ENCODE results near the gene ANKRD33.

ANKRD33 gene

GRCh38 chr12:51887476-51888315, at the start of gene ANKRD33:
Gene ANKRD33, plus strand, starts transcription at chr12:51888103. Its CDS starts 84 bp downstream, at chr12:51888187.
- Mint-ChIP-seq H3K36me3 (ENCODE audit: low read depth) (no peaks in the 10 kb centered on the region), H3K27me3 (peaks cover under 1% of the 10 kb centered on the region), H3K4me1 (peaks cover 17% of the 10 kb centered on the region), H3K27ac (no peak within 1 kb of the TSS), H3K4me3 (no peak within 1 kb of the TSS), H3K9me3 (peaks cover 8% of the 10 kb centered on the region)
- ATAC-seq = no peak
- no peak for DNase-seq

GRCh38 chr12:51838762-51839161, 49.1 kb upstream of the ANKRD33 start:
- no peaks in the 10 kb centered on the region for H3K9me3 Mint-ChIP-seq
- no peaks in the 10 kb centered on the region for H3K4me1 Mint-ChIP-seq
- no peak overlapping the region for H3K4me3 Mint-ChIP-seq
- no peaks in the 10 kb centered on the region for H3K36me3 Mint-ChIP-seq (ENCODE audit: low read depth)
- ATAC-seq (no peak), DNase-seq (no peak)
- H3K27me3 Mint-ChIP-seq = peaks cover 32% of the 10 kb centered on the region
- H3K27ac Mint-ChIP-seq = no peak overlapping the region

GRCh38 chr12:51839310-51839947, 48.5 kb upstream of the ANKRD33 start:
- Mint-ChIP-seq H3K4me3 (no peak overlapping the region), H3K27ac (no peak overlapping the region), H3K27me3 (peaks cover 35% of the 10 kb centered on the region), H3K9me3 (no peaks in the 10 kb centered on the region), H3K36me3 (ENCODE audit: low read depth) (no peaks in the 10 kb centered on the region), H3K4me1 (no peaks in the 10 kb centered on the region)
- no peak for DNase-seq
- no peak for ATAC-seq

- Mint-ChIP-seq H3K4me1 (peaks cover under 1% of the 10 kb centered on the region), H3K27me3 (peaks cover 42% of the 10 kb centered on the region), H3K9me3 (no peaks in the 10 kb centered on the region), H3K36me3 (ENCODE audit: low read depth) (no peaks in the 10 kb centered on the region), H3K4me3 (no peak overlapping the region), H3K27ac (no peak overlapping the region)
- no peak for ATAC-seq
- no peak for DNase-seq
Observed at GRCh38 chr12:51840966-51841365, 46.9 kb upstream of the ANKRD33 start.

GRCh38 chr12:51841727-51842126, 46.2 kb upstream of the ANKRD33 start:
- peaks cover 48% of the 10 kb centered on the region for H3K27me3 Mint-ChIP-seq
- no peaks in the 10 kb centered on the region for H3K36me3 Mint-ChIP-seq (ENCODE audit: low read depth)
- no peak overlapping the region for H3K4me3 Mint-ChIP-seq
- ATAC-seq (no peak), DNase-seq (no peak)
- peaks cover 5% of the 10 kb centered on the region for H3K4me1 Mint-ChIP-seq
- H3K9me3 Mint-ChIP-seq = no peaks in the 10 kb centered on the region
- H3K27ac Mint-ChIP-seq = no peak overlapping the region

GRCh38 chr12:51844854-51845253, 43.0 kb upstream of the ANKRD33 start:
- Mint-ChIP-seq H3K4me1 (peaks cover 9% of the 10 kb centered on the region), H3K27ac (no peak overlapping the region), H3K4me3 (no peak overlapping the region), H3K36me3 (ENCODE audit: low read depth) (no peaks in the 10 kb centered on the region), H3K27me3 (peaks cover 47% of the 10 kb centered on the region), H3K9me3 (no peaks in the 10 kb centered on the region)
- no peak for DNase-seq
- ATAC-seq = no peak

- Mint-ChIP-seq H3K4me1 (peaks cover 9% of the 10 kb centered on the region), H3K27ac (no peak overlapping the region), H3K4me3 (no peak overlapping the region), H3K27me3 (peaks cover 48% of the 10 kb centered on the region), H3K36me3 (ENCODE audit: low read depth) (no peaks in the 10 kb centered on the region), H3K9me3 (no peaks in the 10 kb centered on the region)
- no peak for DNase-seq
- ATAC-seq = no peak
Observed at GRCh38 chr12:51845482-51845881, 42.4 kb upstream of the ANKRD33 start.

GRCh38 chr12:51846271-51846691, 41.6 kb upstream of the ANKRD33 start:
- Mint-ChIP-seq H3K4me3 (peak overlapping the region; percentile 18), H3K36me3 (ENCODE audit: low read depth) (no peaks in the 10 kb centered on the region), H3K4me1 (peaks cover 10% of the 10 kb centered on the region), H3K27ac (no peak overlapping the region), H3K27me3 (peaks cover 48% of the 10 kb centered on the region), H3K9me3 (no peaks in the 10 kb centered on the region)
- no peak for DNase-seq
- no peak for ATAC-seq

- Mint-ChIP-seq H3K4me1 (peaks cover 13% of the 10 kb centered on the region), H3K27me3 (peaks cover 51% of the 10 kb centered on the region), H3K4me3 (peak overlapping the region; percentile 70), H3K27ac (no peak overlapping the region), H3K9me3 (no peaks in the 10 kb centered on the region), H3K36me3 (ENCODE audit: low read depth) (no peaks in the 10 kb centered on the region)
- DNase-seq (peak; percentile 66), ATAC-seq (peak; percentile 29)
Observed at GRCh38 chr12:51846911-51847642, 40.8 kb upstream of the ANKRD33 start.

GRCh38 chr12:51847643-51848325, 40.1 kb upstream of the ANKRD33 start:
- DNase-seq (peak; percentile 18), ATAC-seq (no peak)
- no peaks in the 10 kb centered on the region for H3K36me3 Mint-ChIP-seq (ENCODE audit: low read depth)
- H3K4me1 Mint-ChIP-seq = peaks cover 13% of the 10 kb centered on the region
- H3K9me3 Mint-ChIP-seq = no peaks in the 10 kb centered on the region
- no peak overlapping the region for H3K27ac Mint-ChIP-seq
- H3K4me3 Mint-ChIP-seq = peak overlapping the region; percentile 70
- H3K27me3 Mint-ChIP-seq = peaks cover 53% of the 10 kb centered on the region

GRCh38 chr12:51848326-51848727, 39.6 kb upstream of the ANKRD33 start, which contains the start of gene FIGNL2:
Gene FIGNL2, minus strand, starts transcription at chr12:51848718. Its CDS starts 26,305 bp downstream, at chr12:51822413.
- ATAC-seq = no peak
- Mint-ChIP-seq H3K4me3 (peak within 1 kb of the TSS; percentile 70), H3K4me1 (peaks cover 13% of the 10 kb centered on the region), H3K9me3 (no peaks in the 10 kb centered on the region), H3K27me3 (peaks cover 53% of the 10 kb centered on the region), H3K36me3 (ENCODE audit: low read depth) (no peaks in the 10 kb centered on the region), H3K27ac (no peak within 1 kb of the TSS)
- no peak for DNase-seq

- no peaks in the 10 kb centered on the region for H3K36me3 Mint-ChIP-seq (ENCODE audit: low read depth)
- H3K27ac Mint-ChIP-seq = no peak overlapping the region
- no peak for DNase-seq
- peaks cover 46% of the 10 kb centered on the region for H3K27me3 Mint-ChIP-seq
- no peak overlapping the region for H3K4me3 Mint-ChIP-seq
- H3K9me3 Mint-ChIP-seq = no peaks in the 10 kb centered on the region
- ATAC-seq = no peak
- H3K4me1 Mint-ChIP-seq = peaks cover 13% of the 10 kb centered on the region
Observed at GRCh38 chr12:51848841-51849735, 38.8 kb upstream of the ANKRD33 start.

GRCh38 chr12:51850081-51850964, 37.6 kb upstream of the ANKRD33 start:
- H3K27me3 Mint-ChIP-seq = peaks cover 36% of the 10 kb centered on the region
- ATAC-seq (no peak), DNase-seq (no peak)
- H3K36me3 Mint-ChIP-seq (ENCODE audit: low read depth) = no peaks in the 10 kb centered on the region
- H3K4me3 Mint-ChIP-seq = no peak overlapping the region
- H3K9me3 Mint-ChIP-seq = no peaks in the 10 kb centered on the region
- H3K27ac Mint-ChIP-seq = no peak overlapping the region
- H3K4me1 Mint-ChIP-seq = peaks cover 13% of the 10 kb centered on the region
